Measurements from ENCODE around the gene SLC35F4. TPM values are rescaled to one million over a fixed set of nuclear protein-coding genes. Genes with fewer than 3 reads are reported as not detected.
"Not testable (repeated sequence)": the region's sequence is repeated elsewhere in the genome, so short reads cannot be mapped to it uniquely, and the experiment has no call there.

SLC35F4 gene
- total RNA-seq, 1 experiment from 2014 or later = not detected

- ChIA-PET POLR2A (ENCODE audit: unreplicated experiment) (no interaction called here), CTCF (no interaction called here)
- DNase-seq (no peak), ATAC-seq (no peak)
- H3K79me2 ChIP-seq (ENCODE audit: low read length) = no peaks in the 10 kb centered on the region
- H3K4me1 ChIP-seq (ENCODE audit: insufficient read depth, low read length) = peaks cover 1% of the 10 kb centered on the region; the same call in 1 of the 2 replicates
- no peaks in the 10 kb centered on the region for H4K20me1 ChIP-seq (ENCODE audit: low read length)
- H2AFZ ChIP-seq (ENCODE audit: low read length) = no peak overlapping the region
- no peak overlapping the region for H3K4me3 ChIP-seq (ENCODE audit: low read length)
- no TSS peak for BruUV-seq (replicated peaks)
- H3K27ac ChIP-seq (ENCODE audit: low read length) = no peak overlapping the region
- H3K9me3 ChIP-seq (ENCODE audit: low read length) = no peaks in the 10 kb centered on the region
- H3K4me2 ChIP-seq (ENCODE audit: low read length) = no peak overlapping the region
- no peak overlapping the region for H3K9ac ChIP-seq (ENCODE audit: low read length)
- no peaks in the 10 kb centered on the region for H3F3A ChIP-seq (ENCODE audit: low read length, unreplicated experiment)
- H3K36me3 ChIP-seq (ENCODE audit: low read depth, low read length) = no peaks in the 10 kb centered on the region
- intact Hi-C loops (cut with micrococcal nuclease) = no loop called here
- no peak for TF ChIP-seq EZH2phosphoT487 (IDR thresholded peaks at IDR 0.05; ENCODE audit: borderline replicate concordance, low read length)
- TF ChIP-seq CTCF (conservative IDR thresholded peaks at IDR 0.05; ENCODE audit: low read depth, low read length) = no peak
- TF ChIP-seq EZH2 (IDR thresholded peaks at IDR 0.05; ENCODE audit: low read length, unreplicated experiment) = no peak
- H3K27me3 ChIP-seq (ENCODE audit: low read length) = peaks cover 13% of the 10 kb centered on the region; the same call in 1 of the 2 replicates
- no peaks in the 10 kb centered on the region for H3K9me2 ChIP-seq (replicated peaks; ENCODE audit: low read length)
Observed at GRCh38 chr14:57754527-57754926, 111.4 kb downstream of the SLC35F4 start.

GRCh38 chr14:57753821-57754220 is 112.1 kb downstream of the SLC35F4 start:
- ATAC-seq (no peak), DNase-seq (no peak)
- H3K79me2 ChIP-seq (ENCODE audit: low read length) = no peaks in the 10 kb centered on the region
- peaks cover 7% of the 10 kb centered on the region; the same call in 1 of the 2 replicates for H3K27me3 ChIP-seq (ENCODE audit: low read length)
- ChIA-PET CTCF (no interaction called here), POLR2A (ENCODE audit: unreplicated experiment) (no interaction called here)
- TF ChIP-seq CTCF (conservative IDR thresholded peaks at IDR 0.05; ENCODE audit: low read depth, low read length) (no peak), EZH2phosphoT487 (IDR thresholded peaks at IDR 0.05; ENCODE audit: borderline replicate concordance, low read length) (no peak), EZH2 (IDR thresholded peaks at IDR 0.05; ENCODE audit: low read length, unreplicated experiment) (no peak)
- no peaks in the 10 kb centered on the region for H3K9me3 ChIP-seq (ENCODE audit: low read length)
- H3K4me2 ChIP-seq (ENCODE audit: low read length) = no peak overlapping the region
- no peaks in the 10 kb centered on the region for H3K36me3 ChIP-seq (ENCODE audit: low read depth, low read length)
- peaks cover 7% of the 10 kb centered on the region for H3K4me1 ChIP-seq (ENCODE audit: insufficient read depth, low read length)
- intact Hi-C loops (cut with micrococcal nuclease) = no loop called here
- H3K9me2 ChIP-seq (replicated peaks; ENCODE audit: low read length) = no peaks in the 10 kb centered on the region
- H3K4me3 ChIP-seq (ENCODE audit: low read length) = no peak overlapping the region
- H2AFZ ChIP-seq (ENCODE audit: low read length) = no peak overlapping the region
- H3F3A ChIP-seq (ENCODE audit: low read length, unreplicated experiment) = no peaks in the 10 kb centered on the region
- H3K27ac ChIP-seq (ENCODE audit: low read length) = no peak overlapping the region
- no peaks in the 10 kb centered on the region for H4K20me1 ChIP-seq (ENCODE audit: low read length)
- H3K9ac ChIP-seq (ENCODE audit: low read length) = no peak overlapping the region
- BruUV-seq (replicated peaks) = no TSS peak

GRCh38 chr14:57752142-57752695 is 113.7 kb downstream of the SLC35F4 start:
- H3K27me3 ChIP-seq (ENCODE audit: low read length); H3K9me3 ChIP-seq (ENCODE audit: low read length); H3F3A ChIP-seq (ENCODE audit: low read length, unreplicated experiment); CTCF ChIA-PET; H3K4me2 ChIP-seq (ENCODE audit: low read length); H3K9ac ChIP-seq (ENCODE audit: low read length); H2AFZ ChIP-seq (ENCODE audit: low read length); H4K20me1 ChIP-seq (ENCODE audit: low read length); intact Hi-C loops (cut with micrococcal nuclease); H3K9me2 ChIP-seq (replicated peaks; ENCODE audit: low read length); POLR2A ChIA-PET (ENCODE audit: unreplicated experiment); BruUV-seq (replicated peaks); H3K27ac ChIP-seq (ENCODE audit: low read length); H3K36me3 ChIP-seq (ENCODE audit: low read depth, low read length); ATAC-seq; DNase-seq; H3K4me3 ChIP-seq (ENCODE audit: low read length); H3K79me2 ChIP-seq (ENCODE audit: low read length): not testable (repeated sequence)
- H3K4me1 ChIP-seq (ENCODE audit: insufficient read depth, low read length) = peaks cover 20% of the 10 kb centered on the region
